K562 (cell line): ENCODE measurements around the gene SCIN. TPM values are rescaled to one million over a fixed set of nuclear protein-coding genes. Genes with fewer than 3 reads are reported as not detected.

Experiments
- ATAC-seq: fragments of 200-7000 bp; cut with Tn5 transposase; 3 replicates; pipeline ENCODE4 v1.9.1; 2020; ENCODE audit warnings: moderate library complexity
- BruUV-seq: library from RNA; stranded (reverse); fragments of 400-500 nt; replicated peaks from 2 replicates; lab custom pipeline; 2021; lab: Mats Ljungman, UMichigan
- CTCF ChIA-PET: fragments of 300-600 bp; formaldehyde crosslinking; extraction: SDS; loops from one replicate; lab custom pipeline; 2021; ENCODE audit warnings: low intra/inter-chr PET ratio; lab: Yijun Ruan, JAX
- POLR2A ChIA-PET: fragments of 300-600, 350-650 bp; sonication (Branson Sonifier 250); formaldehyde crosslinking; extraction: SDS; loops from one replicate; lab custom pipeline; 2021; ENCODE audit warnings: antibody characterized with exemption, inconsistent platforms; lab: Yijun Ruan, JAX
- DNase-seq, 4 experiments: peaks; one replicate each; pipeline versions ENCODE4 v3.0.0 to v3.0.0-alpha.2; 2011 to 2018; ENCODE audit warnings: low spot score in 3 of 4, mixed read lengths in 3 of 4; ENCODE audit errors: extremely low read depth in 1 of 4
- FAIRE-seq: peaks from 2 replicates; lab custom pipeline; 2011; peaks lifted over from hg19 to GRCh38; lab: Jason Lieb, UNC
- H2AFZ ChIP-seq: 2 replicates; pipeline ENCODE4 v1.6.0; 2011; ENCODE audit warnings: low read depth, low read length, control low read depth, inconsistent platforms
- H3K27ac ChIP-seq: fragments of 200-600 bp; 3 replicates; pipeline ENCODE4 v1.8.0; 2011; ENCODE audit warnings: low read depth, mild to moderate bottlenecking, control low read depth, inconsistent platforms, low read length, moderate library complexity, mixed read lengths; ENCODE audit errors: extremely low read depth
- H3K27me3 ChIP-seq, 2 experiments: fragments of 300-600 bp in 1 of 2; 2 replicates in 1 of 2; 3 replicates in 1 of 2; pipeline versions ENCODE4 v1.6.0 to v1.8.0; 2011; ENCODE audit warnings: inconsistent platforms in 2 of 2, low read length in 2 of 2, mild to moderate bottlenecking in 1 of 2, mixed read lengths in 1 of 2, moderate library complexity in 1 of 2; ENCODE audit not compliant: control insufficient read depth in 2 of 2, insufficient read depth in 2 of 2
- H3K36me3 ChIP-seq: fragments of 300-600 bp; 3 replicates; pipeline ENCODE4 v1.8.0; 2011; ENCODE audit warnings: mild to moderate bottlenecking, low read length, inconsistent platforms; ENCODE audit not compliant: control insufficient read depth, insufficient read depth
- H3K4me1 ChIP-seq, 2 experiments: fragments of 200-600 bp in 1 of 2; replicated peaks in 1 of 2; 2 replicates in 1 of 2; 3 replicates in 1 of 2; pipeline versions ENCODE4 v1.5.1 to v1.8.0; 2011; ENCODE audit warnings: inconsistent platforms in 2 of 2, low read length in 2 of 2, mild to moderate bottlenecking in 1 of 2, mixed read lengths in 1 of 2, moderate library complexity in 1 of 2; ENCODE audit not compliant: control insufficient read depth in 2 of 2, insufficient read depth in 2 of 2
- H3K4me2 ChIP-seq: 2 replicates; pipeline ENCODE4 v1.6.1; 2011; ENCODE audit warnings: low read length, control low read depth, inconsistent platforms, mixed read lengths; ENCODE audit not compliant: insufficient read depth
- H3K4me3 ChIP-seq: fragments of 200-600 bp; sonication (generic), shearing (Covaris generic); 2 replicates; pipeline ENCODE4 v1.5.1; 2016; ENCODE audit warnings: control low read depth, inconsistent platforms
- H3K79me2 ChIP-seq: fragments of 200-600 bp; 3 replicates; pipeline ENCODE4 v1.8.0; 2011; ENCODE audit warnings: low read length, inconsistent platforms; ENCODE audit not compliant: control insufficient read depth, insufficient read depth
- H3K9ac ChIP-seq, 2 experiments: 2 replicates each; pipeline versions ENCODE4 v1.6.0 to v1.6.1; 2011; ENCODE audit warnings: low read depth in 2 of 2, low read length in 2 of 2, control low read depth in 1 of 2, inconsistent platforms in 1 of 2, mild to moderate bottlenecking in 1 of 2, mixed read lengths in 1 of 2; ENCODE audit not compliant: insufficient read depth in 1 of 2
- H3K9me1 ChIP-seq: one replicate; pipeline ENCODE4 v1.6.0; 2011; ENCODE audit warnings: inconsistent platforms, mild to moderate bottlenecking, low read length, moderate library complexity; ENCODE audit not compliant: control insufficient read depth, insufficient read depth
- H3K9me3 ChIP-seq: replicated peaks from 2 replicates; pipeline ENCODE4 v1.5.1; 2011; ENCODE audit warnings: low read depth, low read length, inconsistent platforms; ENCODE audit not compliant: control insufficient read depth, insufficient read depth
- H4K20me1 ChIP-seq: replicated peaks from 2 replicates; pipeline ENCODE4 v1.6.1; 2011; ENCODE audit warnings: low read length, inconsistent platforms, mixed read lengths; ENCODE audit not compliant: control insufficient read depth, insufficient read depth
- CREB5 ChIP-seq: fragments of 250-450 bp; sonication (Bioruptor Pico); IDR thresholded peaks from 2 replicates; pipeline ENCODE4 v1.5.0; 2020; ENCODE audit warnings: mild to moderate bottlenecking
- FOSL1 ChIP-seq: fragments of 200-800 bp; sonication (Bioruptor generic); conservative IDR thresholded peaks from 2 replicates; pipeline ENCODE4 v1.6.1; 2016; ENCODE audit warnings: missing genetic modification characterization, missing compliant biosample characterization
- GABPB1 ChIP-seq: sonication (generic); formaldehyde crosslinking; IDR thresholded peaks from 2 replicates; pipeline ENCODE4 v1.8.0; 2022; ENCODE audit warnings: mild to moderate bottlenecking, missing genetic modification reagents
- HMBOX1 ChIP-seq: sonication (generic); IDR thresholded peaks from 2 replicates; pipeline ENCODE4 v1.6.1; 2016
- HSF4 ChIP-seq: fragments of 250-450 bp; sonication (Bioruptor Pico); IDR thresholded peaks from 2 replicates; pipeline ENCODE4 v2.1.2; 2022; ENCODE audit warnings: mild to moderate bottlenecking, moderate library complexity, borderline replicate concordance
- ILK ChIP-seq: fragments of 450-650 bp; IDR thresholded peaks from 2 replicates; pipeline ENCODE4 v1.6.1; 2016; ENCODE audit warnings: missing genetic modification characterization, low read depth, mild to moderate bottlenecking, missing compliant biosample characterization, moderate library complexity, borderline replicate concordance
- NFE2L1 ChIP-seq: fragments of 450-650 bp; IDR thresholded peaks from 2 replicates; pipeline ENCODE4 v1.6.1; 2016; ENCODE audit warnings: missing genetic modification characterization, low read depth, mild to moderate bottlenecking, missing compliant biosample characterization, moderate library complexity, borderline replicate concordance
- NFXL1 ChIP-seq: fragments of 450-650 bp; formaldehyde crosslinking; IDR thresholded peaks from 2 replicates; pipeline ENCODE4 v1.4.0; 2021; ENCODE audit warnings: mild to moderate bottlenecking
- PTRF ChIP-seq: fragments of 450-650 bp; IDR thresholded peaks from 2 replicates; pipeline ENCODE4 v1.6.1; 2016; ENCODE audit warnings: mild to moderate bottlenecking, missing genetic modification characterization, missing compliant biosample characterization
- RAD21 ChIP-seq, 2 experiments: fragments of 250-450 bp in 1 of 2; fragments of 450-650 bp in 1 of 2; sonication (Bioruptor Pico) in 1 of 2; formaldehyde crosslinking in 1 of 2; IDR thresholded peaks in 1 of 2; conservative IDR thresholded peaks in 1 of 2; 2 replicates each; pipeline versions ENCODE4 v1.4.0 to v1.8.0; 2020 to 2022; ENCODE audit warnings: mild to moderate bottlenecking in 2 of 2, moderate library complexity in 1 of 2
- TAF9B ChIP-seq: fragments of 450-650 bp; IDR thresholded peaks from 2 replicates; pipeline ENCODE4 v1.6.1; 2018; ENCODE audit warnings: mild to moderate bottlenecking; ENCODE audit not compliant: partially characterized antibody
- ZHX1 ChIP-seq: fragments of 150-350 bp; conservative IDR thresholded peaks from 2 replicates; pipeline ENCODE4 v1.6.1; 2014; ENCODE audit warnings: low read length
- ZNF395 ChIP-seq: fragments of 200-800 bp; sonication (Bioruptor generic); IDR thresholded peaks from 2 replicates; pipeline ENCODE4 v1.6.1; 2017; ENCODE audit warnings: missing genetic modification characterization, missing compliant biosample characterization
- WGBS: fragments of 100-300 bp; shearing (Covaris generic); methylation state at CpG from one replicate; pipeline ENCODE4 v1.1.6; 2016; ENCODE audit warnings: low coverage, mixed read lengths; ENCODE audit not compliant: insufficient coverage; ENCODE audit errors: missing lambda C conversion rate; 5-methylcytosine and 5-hydroxymethylcytosine counted together
- in situ Hi-C: fragments of 300-500 bp; cut with MboI; formaldehyde crosslinking; loops from 4 replicates; pipeline ENCODE4 v1.15.0; 2018; ENCODE audit warnings: inconsistent platforms, mixed read lengths
- intact Hi-C: fragments of 100-400 bp; cut with micrococcal nuclease; formaldehyde crosslinking; loops from 2 replicates; pipeline ENCODE4 v1.14.2; 2022
- polyA plus RNA-seq, 8 experiments: library from polyadenylated mRNA; depleted of rRNA in 4 of 8; stranded (reverse) in 5 of 8; unstranded in 3 of 8; fragments of >200 nt; fragmentation: Nextera tagmentation in 2 of 8; fragmentation: Illumina TruSeq in 1 of 8; extraction: Ambion mirVana in 2 of 8; extraction: Trizol in 1 of 8; gene quantifications; 2 replicates each; pipeline versions ENCODE4 v1.2.1 to v1.2.3, GENCODE V29; 2011 to 2014; ENCODE audit warnings: inconsistent platforms in 1 of 8, missing spikeins in 1 of 8
- total RNA-seq, 7 experiments: library from RNA; depleted of rRNA in 6 of 7; stranded (reverse); fragments of >200 nt in 6 of 7; fragmentation: Illumina TruSeq in 2 of 7; extraction: Trizol in 2 of 7; gene quantifications; 2 replicates each; pipeline versions ENCODE4 v1.2.1 to v1.2.3, GENCODE V29; 2011 to 2021; ENCODE audit warnings: low replicate concordance in 1 of 7

Gene SCIN
- total and polyA plus RNA-seq, 9 of the 15 experiments (the other 6 are each of a cell fraction or from before 2014, with no cell fraction given): 0.67 to 18.2 (median 10.6) TPM

- FAIRE-seq (no peak), ATAC-seq (no peak), DNase-seq (no peak)
- H2AFZ ChIP-seq: no peak overlapping the region
- no peak overlapping the region for H3K27ac ChIP-seq
- ChIA-PET POLR2A (no interaction called here), CTCF (interaction anchor here (2.4 kb wide), 1 partner anchor 623 kb away, joined by 11 read pairs; no protein-coding TSS in a partner anchor)
- H3K9me3 ChIP-seq: no peaks in the 10 kb centered on the region
- no peaks in the 10 kb centered on the region; a peak in 4 of 5 replicates for H3K4me1 ChIP-seq
- intact Hi-C loops: no loop called here
- H3K4me3 ChIP-seq: no peak overlapping the region
- in situ Hi-C loops: loop anchor here (5.0 kb wide), 1 partner anchor 622 kb away; no protein-coding TSS in a partner anchor
- H3K79me2 ChIP-seq: no peaks in the 10 kb centered on the region
- H3K27me3 ChIP-seq: no peaks in the 10 kb centered on the region
- no peaks in the 10 kb centered on the region for H3K9me1 ChIP-seq
- no peak overlapping the region for H3K4me2 ChIP-seq
- no TSS peak for BruUV-seq
- H3K36me3 ChIP-seq: peaks cover 15% of the 10 kb centered on the region; the same call in 2 of the 3 replicates
- WGBS: 69% methylated on average over 7 of the region's 7 CpGs
- H3K9ac ChIP-seq: no peak overlapping the region
- H4K20me1 ChIP-seq: no peaks in the 10 kb centered on the region
- TF ChIP-seq FOSL1 (no peak), ZNF395 (CRISPR knock-in tag) (no peak), NFE2L1 (no peak), HMBOX1 (no peak), PTRF (tag) (no peak), HSF4 (CRISPR knock-in tag) (no peak), RAD21 (CRISPR knock-in tag; conservative IDR thresholded peaks at IDR 0.05 in 1 of 2, IDR thresholded peaks at IDR 0.05 in 1 of 2) (no peak), TAF9B (no peak), ILK (tag) (no peak), GABPB1 (no peak), ZHX1 (no peak), NFXL1 (CRISPR knock-in tag) (no peak), CREB5 (CRISPR knock-in tag) (no peak)
These were observed 70.0 kb downstream of the SCIN start for GRCh38 chr7:12640299-12641096.
